HepG2 (cell line): ENCODE measurements around the gene HSD11B2. TPM values are rescaled to one million over a fixed set of nuclear protein-coding genes. Genes with fewer than 3 reads are reported as not detected.

Experiments used
- ATAC-seq: fragments of 200-7000 bp; cut with Tn5 transposase; 3 replicates; pipeline ENCODE4 v1.9.1; 2020; ENCODE audit warnings: mild to moderate bottlenecking, moderate library complexity
- BruUV-seq: library from RNA; stranded (reverse); fragments of 400-500 nt; replicated peaks from 2 replicates; lab custom pipeline; 2021; lab: Mats Ljungman, UMichigan
- CTCF ChIA-PET: fragments of 300-600 bp; formaldehyde crosslinking; extraction: SDS; loops from one replicate; lab custom pipeline; 2021; ENCODE audit warnings: low total read pairs, inconsistent platforms, low intra/inter-chr PET ratio; lab: Yijun Ruan, JAX
- POLR2A ChIA-PET: fragments of 350-600 bp; sonication (Branson Sonifier 250); formaldehyde crosslinking; loops from one replicate; lab custom pipeline; 2020; ENCODE audit warnings: antibody characterized with exemption, inconsistent platforms; lab: Yijun Ruan, JAX
- DNase-seq: peaks from one replicate; pipeline ENCODE4 v3.0.0-alpha.2; 2015; ENCODE audit warnings: low spot score
- FAIRE-seq: peaks from 3 replicates; lab custom pipeline; 2011; peaks lifted over from hg19 to GRCh38; lab: Jason Lieb, UNC
- H2AFZ ChIP-seq: one replicate; pipeline ENCODE4 v1.6.1; 2011; ENCODE audit warnings: low read length, inconsistent platforms
- H3K27ac ChIP-seq: fragments of 300-600 bp; 3 replicates; pipeline ENCODE4 v1.8.0; 2011; ENCODE audit warnings: mixed run types, mild to moderate bottlenecking, mixed read lengths, low read length, inconsistent platforms; ENCODE audit not compliant: insufficient read depth; ENCODE audit errors: extremely low read length
- H3K27me3 ChIP-seq, 2 experiments: fragments of 200-600 bp in 1 of 2; 2 replicates in 1 of 2; 3 replicates in 1 of 2; pipeline versions ENCODE4 v1.6.0 to v1.8.0; 2011; ENCODE audit warnings: low read length in 2 of 2, mild to moderate bottlenecking in 2 of 2, moderate library complexity in 2 of 2, inconsistent platforms in 1 of 2; ENCODE audit not compliant: insufficient read depth in 2 of 2, control insufficient read depth in 1 of 2
- H3K36me3 ChIP-seq, 2 experiments: fragments of 200-600 bp in 1 of 2; replicated peaks in 1 of 2; 2 replicates in 1 of 2; 3 replicates in 1 of 2; pipeline versions ENCODE4 v1.5.1 to v1.8.0; 2011; ENCODE audit warnings: low read length in 2 of 2, inconsistent platforms in 1 of 2; ENCODE audit not compliant: insufficient read depth in 2 of 2, control insufficient read depth in 1 of 2
- H3K4me1 ChIP-seq: 2 replicates; pipeline ENCODE4 v1.5.1; 2012; ENCODE audit warnings: low read length, inconsistent platforms; ENCODE audit not compliant: insufficient read depth
- H3K4me2 ChIP-seq: 2 replicates; pipeline ENCODE4 v1.6.0; 2011; ENCODE audit warnings: low read depth, low read length, inconsistent platforms
- H3K4me3 ChIP-seq, 3 experiments: fragments of 200-600 bp in 1 of 3; sonication (generic), shearing (Covaris generic) in 1 of 3; replicated peaks in 1 of 3; 2 replicates each; pipeline ENCODE4 v1.5.1; 2011 to 2016; ENCODE audit warnings: low read length in 3 of 3, inconsistent platforms in 2 of 3, low read depth in 2 of 3, mild to moderate bottlenecking in 2 of 3, control low read depth in 1 of 3, mixed read lengths in 1 of 3; ENCODE audit not compliant: insufficient read depth in 1 of 3
- H3K79me2 ChIP-seq: one replicate; pipeline ENCODE4 v1.6.1; 2011; ENCODE audit warnings: low read length, inconsistent platforms; ENCODE audit not compliant: insufficient read depth
- H3K9ac ChIP-seq: 2 replicates; pipeline ENCODE4 v1.6.0; 2011; ENCODE audit warnings: mild to moderate bottlenecking, low read depth, low read length, inconsistent platforms; ENCODE audit not compliant: insufficient read depth
- H3K9me3 ChIP-seq: 2 replicates; pipeline ENCODE4 v1.5.1; 2012; ENCODE audit warnings: mild to moderate bottlenecking, low read length
- H4K20me1 ChIP-seq: 2 replicates; pipeline ENCODE4 v1.6.0; 2011; ENCODE audit warnings: inconsistent platforms, mild to moderate bottlenecking, low read length, moderate library complexity; ENCODE audit not compliant: insufficient read depth
- ASH2L ChIP-seq: fragments of 300-600, 200-600 bp; sonication (generic); IDR thresholded peaks from 2 replicates; pipeline ENCODE4 v1.7.0; 2017; ENCODE audit warnings: low read depth, mild to moderate bottlenecking, moderate library complexity, mixed read lengths, low read length; ENCODE audit not compliant: insufficient read length
- CCAR2 ChIP-seq: fragments of 200-400 bp; formaldehyde crosslinking; optimal IDR thresholded peaks from 2 replicates; pipeline ENCODE3; 2018; ENCODE audit warnings: low read depth, mild to moderate bottlenecking, low read length, moderate library complexity
- DMTF1 ChIP-seq: sonication (generic); formaldehyde crosslinking; IDR thresholded peaks from 2 replicates; pipeline ENCODE4 v1.4.0; 2020; ENCODE audit warnings: mild to moderate bottlenecking, missing genetic modification reagents
- DR1 ChIP-seq: sonication (generic); formaldehyde crosslinking; IDR thresholded peaks from 2 replicates; pipeline ENCODE4 v1.8.0; 2021; ENCODE audit warnings: mild to moderate bottlenecking, missing genetic modification reagents, inconsistent platforms
- MEF2D ChIP-seq: sonication (generic); formaldehyde crosslinking; IDR thresholded peaks from 2 replicates; pipeline ENCODE4 v1.5.1; 2020; ENCODE audit warnings: mild to moderate bottlenecking, missing genetic modification reagents
- NKX3-1 ChIP-seq: sonication (generic); formaldehyde crosslinking; IDR thresholded peaks from 2 replicates; pipeline ENCODE4 v1.5.0; 2020; ENCODE audit warnings: missing genetic modification reagents
- NR2F2 ChIP-seq: IDR thresholded peaks from 2 replicates; pipeline ENCODE4 v1.6.1; 2012; ENCODE audit warnings: low read depth, inconsistent platforms, borderline replicate concordance
- PAXIP1 ChIP-seq: sonication (generic); formaldehyde crosslinking; conservative IDR thresholded peaks from 2 replicates; pipeline ENCODE4 v1.4.0; 2020; ENCODE audit warnings: mild to moderate bottlenecking, missing genetic modification reagents, moderate library complexity
- PPARG ChIP-seq: conservative IDR thresholded peaks from 2 replicates; pipeline ENCODE4 v1.6.1; 2016; ENCODE audit warnings: missing biosample characterization, missing genetic modification reagents
- RXRB ChIP-seq: IDR thresholded peaks from 2 replicates; pipeline ENCODE4 v1.6.1; 2016; ENCODE audit warnings: borderline replicate concordance, missing genetic modification reagents, missing compliant biosample characterization
- SMAD1 ChIP-seq: sonication (generic); formaldehyde crosslinking; IDR thresholded peaks from 2 replicates; pipeline ENCODE4 v1.4.0; 2020; ENCODE audit warnings: missing genetic modification reagents, low read depth, mild to moderate bottlenecking, borderline replicate concordance
- TRIM24 ChIP-seq: sonication (generic); formaldehyde crosslinking; IDR thresholded peaks from 2 replicates; pipeline ENCODE4 v1.8.0; 2022; ENCODE audit warnings: mild to moderate bottlenecking, missing genetic modification reagents
- ZNF557 ChIP-seq: sonication (generic); formaldehyde crosslinking; IDR thresholded peaks from 2 replicates; pipeline ENCODE4 v1.4.0; 2020; ENCODE audit warnings: missing genetic modification reagents
- ZNF569 ChIP-seq: sonication (generic); formaldehyde crosslinking; IDR thresholded peaks from 2 replicates; pipeline ENCODE4 v1.5.0; 2020; ENCODE audit warnings: mild to moderate bottlenecking, missing genetic modification reagents, moderate library complexity, borderline replicate concordance
- ZNF772 ChIP-seq: sonication (generic); formaldehyde crosslinking; IDR thresholded peaks from 2 replicates; pipeline ENCODE4 v1.5.0; 2020; ENCODE audit warnings: mild to moderate bottlenecking, missing genetic modification reagents
- ZNF775 ChIP-seq: sonication (generic); formaldehyde crosslinking; IDR thresholded peaks from 2 replicates; pipeline ENCODE4 v1.4.0; 2020; ENCODE audit warnings: missing genetic modification reagents, mild to moderate bottlenecking, moderate library complexity, borderline replicate concordance
- WGBS: methylation state at CpG from one replicate; pipeline ENCODE4 v1.1.6; 2017; ENCODE audit warnings: low lambda C conversion rate; 5-methylcytosine and 5-hydroxymethylcytosine counted together
- in situ Hi-C: cut with HindIII; loops from 2 replicates; pipeline ENCODE4 v1.10.0; 2017; ENCODE audit warnings: low pct_unique_long_range_greater_than_20kb; ENCODE audit not compliant: extremely low pct_ligation_motif_present
- intact Hi-C: fragments of 100-400 bp; cut with micrococcal nuclease; formaldehyde crosslinking; loops from one replicate; pipeline ENCODE4 v1.10.0; 2022; ENCODE audit not compliant: unreplicated experiment
- polyA plus RNA-seq, 8 experiments: library from polyadenylated mRNA; depleted of rRNA in 3 of 8; stranded (reverse) in 7 of 8; unstranded in 1 of 8; fragments of >200 nt; fragmentation: Illumina TruSeq in 4 of 8; extraction: Trizol in 4 of 8; gene quantifications; 2 replicates each; pipeline versions ENCODE4 v1.2.1 to v1.2.3, GENCODE V29; 2011 to 2016; ENCODE audit warnings: low read depth in 4 of 8, missing spikeins in 1 of 8, mixed read lengths in 1 of 8; ENCODE audit not compliant: insufficient read depth in 1 of 8
- total RNA-seq, 5 experiments: library from RNA; depleted of rRNA; stranded (reverse); fragments of >200 nt; fragmentation: Illumina TruSeq; extraction: Trizol; gene quantifications; 2 replicates each; pipeline ENCODE4 v1.2.3, GENCODE V29; 2016; ENCODE audit warnings: low read depth in 1 of 5

The HSD11B2 gene
- total and polyA plus RNA-seq, 2 of the 13 experiments (the other 11 are each of a cell fraction or from before 2014, with no cell fraction given): 8.9 to 13.6 TPM

- Histone ChIP-seq H2AFZ (peak overlapping the region; percentile 62), H3K4me3 (peak overlapping the region; percentile 70 to 98 (median 81)), H3K9ac (peak overlapping the region; percentile 93), H3K27ac (peak overlapping the region; percentile 91), H3K4me2 (peak overlapping the region; percentile 98), H4K20me1 (no peaks in the 10 kb centered on the region), H3K27me3 (no peaks in the 10 kb centered on the region; a peak in 1 of 5 replicates), H3K79me2 (peaks cover 26% of the 10 kb centered on the region), H3K4me1 (peaks cover 58% of the 10 kb centered on the region), H3K9me3 (no peaks in the 10 kb centered on the region), H3K36me3 (no peaks in the 10 kb centered on the region; a peak in 1 of 5 replicates)
- FAIRE-seq (peak; percentile 34), ATAC-seq (peak; percentile 6), DNase-seq (peak; percentile 65)
- POLR2A ChIA-PET: interaction anchor here (0.7 to 2.9 kb wide), 21 partner anchors 8 to 967 kb away, joined by 3 to 22 read pairs (median 4); partner anchors contain the start of genes ACD, ENKD1, HSD11B2 and KCTD19
- CTCF ChIA-PET: interaction anchor here (1.1 to 2.0 kb wide), 3 partner anchors 12 to 39 kb away, joined by 6 to 9 read pairs (median 8); no protein-coding TSS in a partner anchor
- intact Hi-C loops (loop anchor here (1.0 to 5.0 kb wide), 2 partner anchors 33 to 54 kb away; no protein-coding TSS in a partner anchor), in situ Hi-C loops (loop anchor here (5.0 kb wide), 1 partner anchor 36 kb away; no protein-coding TSS in a partner anchor)
- TSS peak; percentile 92 for BruUV-seq
- WGBS: 41% methylated on average over 17 of the region's 17 CpGs
- TF ChIP-seq ZNF569 (CRISPR knock-in tag) (peak; percentile 42; the same call in 1 of the 2 replicates), ZNF557 (CRISPR knock-in tag) (0 out of 2 replicates have a peak, but pooled peaks have one; percentile 19), PAXIP1 (CRISPR knock-in tag) (peak; percentile 36; the same call in 1 of the 2 replicates), SMAD1 (no peak), DR1 (no peak), CCAR2 (peak; percentile 18), ZNF772 (CRISPR knock-in tag) (no peak; the same call in 1 of the 2 replicates), DMTF1 (no peak), ZNF775 (CRISPR knock-in tag) (no peak), NR2F2 (peak; percentile 48; the same call in 1 of the 2 replicates), NKX3-1 (CRISPR knock-in tag) (no peak), TRIM24 (CRISPR knock-in tag) (no peak), ASH2L (peak; percentile 5), MEF2D (CRISPR knock-in tag) (peak; percentile 78), PPARG (peak; percentile 85), RXRB (CRISPR knock-in tag) (peak; percentile 54; the same call in 1 of the 2 replicates)
Measured at GRCh38 chr16:67481561-67482232, 50.8 kb downstream of the HSD11B2 start.
